ENCODE results near the gene RGS14.
A peak's percentile ranks its signal among the peaks of the same experiment; 100 is the strongest.

RGS14 gene

DNA sequence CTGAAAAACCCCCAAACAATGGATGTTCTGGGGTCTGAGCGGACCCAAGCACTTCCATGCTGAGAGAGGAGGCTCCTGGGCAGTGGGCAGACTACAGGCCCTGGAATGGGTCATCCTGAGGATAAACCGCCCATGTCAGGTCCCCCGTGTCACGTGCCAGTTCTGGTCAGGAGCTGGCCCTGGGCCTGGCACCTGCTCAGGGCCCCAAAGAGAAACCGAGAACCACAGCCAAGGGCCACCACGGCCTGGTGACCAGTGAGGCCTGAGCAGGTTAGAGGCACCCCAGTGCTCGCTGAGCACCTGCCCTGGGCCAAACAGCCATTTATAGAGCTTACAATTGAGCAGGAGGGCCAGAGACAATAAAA lies 22.0 kb upstream of the RGS14 start:
- ATAC-seq = no peak
- TF ChIP-seq PPARA (CRISPR knock-in tag; IDR thresholded peaks at IDR 0.05; ENCODE audit: borderline replicate concordance) (no peak), ZNF8 (CRISPR knock-in tag; IDR thresholded peaks at IDR 0.05) (no peak), SNAI2 (CRISPR knock-in tag; IDR thresholded peaks at IDR 0.05) (no peak), ESRRG (CRISPR knock-in tag; IDR thresholded peaks at IDR 0.05) (no peak), TOX (CRISPR knock-in tag; IDR thresholded peaks at IDR 0.05; ENCODE audit: borderline replicate concordance) (no peak)
- TF ChIP-seq, protein P1, sequence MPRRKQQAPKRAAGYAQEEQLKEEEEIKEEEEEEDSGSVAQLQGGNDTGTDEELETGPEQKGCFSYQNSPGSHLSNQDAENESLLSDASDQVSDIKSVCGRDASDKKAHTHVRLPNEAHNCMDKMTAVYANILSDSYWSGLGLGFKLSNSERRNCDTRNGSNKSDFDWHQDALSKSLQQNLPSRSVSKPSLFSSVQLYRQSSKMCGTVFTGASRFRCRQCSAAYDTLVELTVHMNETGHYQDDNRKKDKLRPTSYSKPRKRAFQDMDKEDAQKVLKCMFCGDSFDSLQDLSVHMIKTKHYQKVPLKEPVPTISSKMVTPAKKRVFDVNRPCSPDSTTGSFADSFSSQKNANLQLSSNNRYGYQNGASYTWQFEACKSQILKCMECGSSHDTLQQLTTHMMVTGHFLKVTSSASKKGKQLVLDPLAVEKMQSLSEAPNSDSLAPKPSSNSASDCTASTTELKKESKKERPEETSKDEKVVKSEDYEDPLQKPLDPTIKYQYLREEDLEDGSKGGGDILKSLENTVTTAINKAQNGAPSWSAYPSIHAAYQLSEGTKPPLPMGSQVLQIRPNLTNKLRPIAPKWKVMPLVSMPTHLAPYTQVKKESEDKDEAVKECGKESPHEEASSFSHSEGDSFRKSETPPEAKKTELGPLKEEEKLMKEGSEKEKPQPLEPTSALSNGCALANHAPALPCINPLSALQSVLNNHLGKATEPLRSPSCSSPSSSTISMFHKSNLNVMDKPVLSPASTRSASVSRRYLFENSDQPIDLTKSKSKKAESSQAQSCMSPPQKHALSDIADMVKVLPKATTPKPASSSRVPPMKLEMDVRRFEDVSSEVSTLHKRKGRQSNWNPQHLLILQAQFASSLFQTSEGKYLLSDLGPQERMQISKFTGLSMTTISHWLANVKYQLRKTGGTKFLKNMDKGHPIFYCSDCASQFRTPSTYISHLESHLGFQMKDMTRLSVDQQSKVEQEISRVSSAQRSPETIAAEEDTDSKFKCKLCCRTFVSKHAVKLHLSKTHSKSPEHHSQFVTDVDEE (CRISPR knock-in tag; IDR thresholded peaks at IDR 0.05) = no peak
- TF ChIP-seq, protein P2, sequence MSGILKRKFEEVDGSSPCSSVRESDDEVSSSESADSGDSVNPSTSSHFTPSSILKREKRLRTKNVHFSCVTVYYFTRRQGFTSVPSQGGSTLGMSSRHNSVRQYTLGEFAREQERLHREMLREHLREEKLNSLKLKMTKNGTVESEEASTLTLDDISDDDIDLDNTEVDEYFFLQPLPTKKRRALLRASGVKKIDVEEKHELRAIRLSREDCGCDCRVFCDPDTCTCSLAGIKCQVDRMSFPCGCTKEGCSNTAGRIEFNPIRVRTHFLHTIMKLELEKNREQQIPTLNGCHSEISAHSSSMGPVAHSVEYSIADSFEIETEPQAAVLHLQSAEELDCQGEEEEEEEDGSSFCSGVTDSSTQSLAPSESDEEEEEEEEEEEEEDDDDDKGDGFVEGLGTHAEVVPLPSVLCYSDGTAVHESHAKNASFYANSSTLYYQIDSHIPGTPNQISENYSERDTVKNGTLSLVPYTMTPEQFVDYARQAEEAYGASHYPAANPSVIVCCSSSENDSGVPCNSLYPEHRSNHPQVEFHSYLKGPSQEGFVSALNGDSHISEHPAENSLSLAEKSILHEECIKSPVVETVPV (CRISPR knock-in tag; IDR thresholded peaks at IDR 0.05) = no peak

DNA sequence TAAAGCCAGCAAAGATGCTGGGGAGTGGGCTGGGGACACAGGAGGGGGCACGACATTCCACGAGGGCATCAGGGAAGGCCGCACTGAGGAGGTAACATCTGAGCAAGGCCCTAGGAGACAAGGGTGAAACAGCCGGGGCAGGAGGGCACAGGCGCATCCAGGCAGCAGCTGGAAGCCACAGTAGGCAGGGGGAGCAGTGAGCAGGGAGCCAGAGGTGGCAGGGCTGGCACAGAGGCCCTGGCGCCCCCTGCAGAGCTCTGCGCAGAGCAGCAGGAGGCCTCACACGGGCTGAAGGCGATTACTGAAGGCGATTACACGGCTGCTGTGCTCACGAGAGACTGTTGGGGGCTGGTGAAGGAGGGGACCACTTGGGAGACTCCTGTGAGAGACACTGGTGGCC lies 21.6 kb upstream of the RGS14 start:
- TF ChIP-seq ZC3H10 (CRISPR knock-in tag; IDR thresholded peaks at IDR 0.05) (no peak), ZFP3 (CRISPR knock-in tag; IDR thresholded peaks at IDR 0.05) (no peak), RARB (CRISPR knock-in tag; IDR thresholded peaks at IDR 0.05) (no peak), GLIS3 (CRISPR knock-in tag; IDR thresholded peaks at IDR 0.05) (no peak), ESRRG (CRISPR knock-in tag; IDR thresholded peaks at IDR 0.05) (no peak), OSR1 (CRISPR knock-in tag; IDR thresholded peaks at IDR 0.05) (no peak), ARNTL (CRISPR knock-in tag; IDR thresholded peaks at IDR 0.05; ENCODE audit: borderline replicate concordance, low read depth) (no peak), BACH2 (CRISPR knock-in tag; IDR thresholded peaks at IDR 0.05; ENCODE audit: borderline replicate concordance) (no peak)
- TF ChIP-seq, protein P3, sequence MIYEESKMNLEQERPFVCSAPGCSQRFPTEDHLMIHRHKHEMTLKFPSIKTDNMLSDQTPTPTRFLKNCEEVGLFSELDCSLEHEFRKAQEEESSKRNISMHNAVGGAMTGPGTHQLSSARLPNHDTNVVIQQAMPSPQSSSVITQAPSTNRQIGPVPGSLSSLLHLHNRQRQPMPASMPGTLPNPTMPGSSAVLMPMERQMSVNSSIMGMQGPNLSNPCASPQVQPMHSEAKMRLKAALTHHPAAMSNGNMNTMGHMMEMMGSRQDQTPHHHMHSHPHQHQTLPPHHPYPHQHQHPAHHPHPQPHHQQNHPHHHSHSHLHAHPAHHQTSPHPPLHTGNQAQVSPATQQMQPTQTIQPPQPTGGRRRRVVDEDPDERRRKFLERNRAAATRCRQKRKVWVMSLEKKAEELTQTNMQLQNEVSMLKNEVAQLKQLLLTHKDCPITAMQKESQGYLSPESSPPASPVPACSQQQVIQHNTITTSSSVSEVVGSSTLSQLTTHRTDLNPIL (CRISPR knock-in tag; IDR thresholded peaks at IDR 0.05; ENCODE audit: low read depth) = no peak
- TF ChIP-seq, protein P4, sequence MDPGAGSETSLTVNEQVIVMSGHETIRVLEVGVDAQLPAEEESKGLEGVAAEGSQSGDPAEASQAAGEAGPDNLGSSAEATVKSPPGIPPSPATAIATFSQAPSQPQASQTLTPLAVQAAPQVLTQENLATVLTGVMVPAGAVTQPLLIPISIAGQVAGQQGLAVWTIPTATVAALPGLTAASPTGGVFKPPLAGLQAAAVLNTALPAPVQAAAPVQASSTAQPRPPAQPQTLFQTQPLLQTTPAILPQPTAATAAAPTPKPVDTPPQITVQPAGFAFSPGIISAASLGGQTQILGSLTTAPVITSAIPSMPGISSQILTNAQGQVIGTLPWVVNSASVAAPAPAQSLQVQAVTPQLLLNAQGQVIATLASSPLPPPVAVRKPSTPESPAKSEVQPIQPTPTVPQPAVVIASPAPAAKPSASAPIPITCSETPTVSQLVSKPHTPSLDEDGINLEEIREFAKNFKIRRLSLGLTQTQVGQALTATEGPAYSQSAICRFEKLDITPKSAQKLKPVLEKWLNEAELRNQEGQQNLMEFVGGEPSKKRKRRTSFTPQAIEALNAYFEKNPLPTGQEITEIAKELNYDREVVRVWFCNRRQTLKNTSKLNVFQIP (CRISPR knock-in tag; IDR thresholded peaks at IDR 0.05; ENCODE audit: borderline replicate concordance, low read depth) = no peak
- TF ChIP-seq, protein P1 (CRISPR knock-in tag; IDR thresholded peaks at IDR 0.05) = no peak
- ATAC-seq = peak; percentile 90

DNA sequence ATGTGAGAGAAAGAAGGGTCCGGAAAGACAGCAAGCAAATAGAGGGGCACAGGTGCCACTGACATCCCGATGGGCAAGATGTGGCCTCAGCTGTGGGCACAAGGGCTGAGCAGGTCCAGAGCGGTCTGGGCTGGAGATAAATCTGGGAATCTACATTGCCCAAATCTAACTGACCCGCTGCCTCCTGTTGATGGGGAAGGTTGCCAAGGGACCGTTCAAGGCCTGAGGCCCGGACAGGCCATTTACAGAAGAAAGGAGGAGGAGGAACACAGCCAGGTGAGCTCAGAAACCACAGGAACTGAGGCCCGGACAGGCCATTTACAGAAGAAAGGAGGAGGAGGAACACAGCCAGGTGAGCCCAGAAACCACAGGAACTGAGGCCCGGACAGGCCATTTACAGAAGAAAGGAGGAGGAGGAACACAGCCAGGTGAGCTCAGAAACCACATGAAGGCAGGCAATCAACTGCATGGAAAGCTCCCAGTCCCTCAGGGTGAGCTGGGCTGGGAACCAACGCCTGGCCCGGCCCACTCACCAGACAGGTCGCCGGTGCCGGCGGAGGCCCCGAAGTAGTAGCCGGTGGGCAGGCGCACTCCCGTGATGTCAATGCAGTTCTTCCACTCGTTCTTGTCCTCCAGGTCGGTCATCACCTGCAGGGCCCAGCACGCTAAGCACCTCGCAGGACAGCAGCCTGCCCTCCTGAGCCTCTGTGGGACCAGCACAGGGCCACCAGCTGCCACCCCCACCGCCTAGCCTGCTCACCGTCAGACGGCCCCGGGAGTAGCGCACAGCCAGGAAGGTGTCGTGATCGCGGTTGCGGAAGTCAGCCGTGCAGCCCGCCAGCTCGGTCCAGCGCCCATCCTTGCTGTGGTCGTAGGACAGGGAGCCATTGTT lies 20.9 kb upstream of the RGS14 start:
- ATAC-seq = no peak
- TF ChIP-seq RARB (CRISPR knock-in tag; IDR thresholded peaks at IDR 0.05) (no peak), ZFP30 (CRISPR knock-in tag; IDR thresholded peaks at IDR 0.05) (no peak), ISL1 (CRISPR knock-in tag; IDR thresholded peaks at IDR 0.05) (no peak), TOX (CRISPR knock-in tag; IDR thresholded peaks at IDR 0.05; ENCODE audit: borderline replicate concordance) (no peak), ZNF8 (CRISPR knock-in tag; IDR thresholded peaks at IDR 0.05) (no peak), ZFP3 (CRISPR knock-in tag; IDR thresholded peaks at IDR 0.05) (no peak), ZNF70 (CRISPR knock-in tag; IDR thresholded peaks at IDR 0.05) (no peak), ESRRG (CRISPR knock-in tag; IDR thresholded peaks at IDR 0.05) (no peak), TCF4 (CRISPR knock-in tag; IDR thresholded peaks at IDR 0.05; ENCODE audit: borderline replicate concordance) (no peak), GLIS3 (CRISPR knock-in tag; IDR thresholded peaks at IDR 0.05) (no peak), CSDC2 (CRISPR knock-in tag; IDR thresholded peaks at IDR 0.05) (no peak), BACH2 (CRISPR knock-in tag; IDR thresholded peaks at IDR 0.05; ENCODE audit: borderline replicate concordance) (no peak), SNAI2 (CRISPR knock-in tag; IDR thresholded peaks at IDR 0.05) (no peak), ZNF565 (CRISPR knock-in tag; conservative IDR thresholded peaks at IDR 0.05; ENCODE audit: low read depth) (no peak), PPARA (CRISPR knock-in tag; IDR thresholded peaks at IDR 0.05; ENCODE audit: borderline replicate concordance) (no peak)
- TF ChIP-seq, protein P2 (CRISPR knock-in tag; IDR thresholded peaks at IDR 0.05) = no peak
- TF ChIP-seq, protein P4 (CRISPR knock-in tag; IDR thresholded peaks at IDR 0.05; ENCODE audit: borderline replicate concordance, low read depth) = no peak
